Left renal cortex interstitium (tissue), 4 donors: ENCODE results near the gene INF2. TPM values are rescaled to one million over a fixed set of nuclear protein-coding genes. Genes with fewer than 3 reads are reported as not detected.

Experiments used
- DNase-seq, 4 donors: peaks; one replicate each; pipeline ENCODE4 v3.0.0-alpha.2; 2013; ENCODE audit warnings: low read depth in 4 of 4, low spot score in 2 of 4, missing footprints in 1 of 4
- polyA plus RNA-seq, 4 donors: library from polyadenylated mRNA; unstranded; fragments of 120-200 nt; gene quantifications; one replicate each; pipeline ENCODE4 v1.2.1, GENCODE V29; 2013; ENCODE audit not compliant: insufficient read length in 4 of 4

INF2 gene
- polyA plus RNA-seq, 4 donors: 34.1 to 73.9 (median 64.7) TPM

DNA sequence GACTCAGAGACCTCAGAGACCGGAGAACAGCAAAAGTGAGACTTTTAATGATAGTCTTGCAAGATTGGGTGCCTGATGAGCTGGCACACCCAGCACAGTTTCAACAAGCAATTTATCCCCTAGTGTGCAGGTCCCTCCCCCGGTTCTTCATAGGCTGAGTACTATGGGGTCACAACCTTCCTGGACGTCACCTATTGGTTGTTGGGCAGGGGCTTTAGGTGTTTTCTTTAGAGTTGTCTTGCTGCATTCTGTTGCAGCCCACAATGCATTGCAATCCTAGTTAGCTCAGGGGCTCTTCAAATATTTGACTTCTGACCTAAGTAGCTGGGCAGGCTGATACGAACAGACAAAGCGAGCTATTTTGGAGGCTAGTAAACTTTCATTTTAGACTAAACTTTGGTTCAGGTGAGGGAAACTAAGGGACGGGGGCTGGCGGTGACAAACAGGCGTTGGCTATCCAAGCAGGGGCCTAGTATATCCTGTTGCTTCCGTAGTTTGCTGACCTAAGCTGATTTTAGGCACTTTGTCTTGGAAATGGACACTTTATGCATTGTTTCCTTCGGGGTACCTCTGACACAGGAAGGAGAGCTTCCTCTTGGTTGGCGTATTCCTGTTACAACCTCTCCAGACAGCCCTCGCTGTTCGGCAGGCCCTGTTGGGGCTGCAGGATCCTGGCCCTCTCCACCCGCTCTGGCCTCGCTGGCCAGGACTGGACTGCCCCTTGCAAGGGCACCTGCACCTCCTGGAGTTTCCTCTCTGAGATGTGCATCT lies 77.6 kb downstream of the INF2 start:
- DNase-seq: no peak

DNA sequence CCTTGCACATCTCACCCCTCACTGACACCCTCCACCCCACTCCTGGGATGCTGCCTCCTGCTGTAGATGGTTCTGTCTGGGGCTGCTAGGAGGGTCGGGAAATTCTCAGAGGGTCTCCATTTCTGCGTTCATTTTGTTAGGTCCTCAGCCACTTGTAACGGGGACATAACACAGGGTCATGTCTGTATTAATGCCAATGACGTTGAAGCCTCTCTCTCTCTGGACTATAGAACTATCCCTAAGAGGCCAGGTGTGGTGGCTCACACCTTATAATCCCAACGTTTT lies 78.2 kb downstream of the INF2 start:
- no peak for DNase-seq

- DNase-seq: peak in 3 of 4 donors; percentile 63 to 73 (median 69)
Measured at GRCh38 chr14:104768437-104769323, 79.3 kb downstream of the INF2 start.

- no peak for DNase-seq
Measured at GRCh38 chr14:104769324-104770071, 80.1 kb downstream of the INF2 start.

GRCh38 chr14:104770072-104770579 lies 80.7 kb downstream of the INF2 start:
- DNase-seq: no peak

DNA sequence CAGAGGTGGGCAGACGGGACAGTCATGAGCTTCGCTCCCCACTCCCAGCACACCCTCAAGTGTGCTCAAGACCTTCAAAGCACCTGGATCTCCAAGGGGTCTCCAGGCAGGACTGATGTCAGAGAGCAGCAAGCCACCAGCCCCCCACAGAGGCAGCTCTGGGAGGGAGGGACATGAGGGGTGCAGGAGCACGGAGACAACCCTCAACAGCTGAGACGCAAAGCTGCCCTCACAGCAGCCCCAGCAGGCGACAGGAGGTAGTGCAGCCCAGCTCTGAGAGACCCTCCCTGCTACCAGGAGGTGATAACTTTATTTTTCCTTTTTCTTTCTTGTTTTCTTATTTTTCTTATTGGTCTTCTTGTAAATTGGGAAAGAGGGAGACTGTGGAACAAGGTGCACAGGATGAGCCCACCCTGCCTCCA lies 81.4 kb downstream of the INF2 start:
- no peak for DNase-seq

DNA sequence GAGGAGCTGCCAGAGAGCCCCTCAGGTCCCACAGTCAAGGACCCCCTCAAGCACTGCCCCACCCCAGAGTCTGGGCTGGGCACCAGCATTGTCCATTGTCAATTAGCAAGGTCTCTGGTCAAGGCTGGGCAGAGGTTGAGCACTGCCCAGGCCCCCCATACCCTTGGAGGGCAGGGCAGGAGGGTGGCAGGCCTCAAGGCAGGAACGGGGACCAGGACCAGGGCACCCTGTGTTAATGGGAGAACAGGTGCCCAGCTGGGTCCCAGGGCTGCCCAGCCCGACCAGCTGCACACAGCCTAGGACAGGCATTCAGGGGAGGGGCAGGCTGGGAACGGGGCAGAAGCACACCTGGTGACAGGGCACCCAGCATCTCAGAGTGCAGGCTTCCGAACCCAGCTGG lies 82.0 kb downstream of the INF2 start:
- no peak for DNase-seq

Other genes starting within 250 kb of the INF2 start
- gene C14orf180, start 109.9 kb upstream of the INF2 start, polyA plus RNA-seq: under 1 TPM in 3 of 4 donors, not detected in 1; 0.14 to 0.23 (median 0.17) TPM
- gene TMEM179, start 84.8 kb upstream of the INF2 start, polyA plus RNA-seq: 1 to 10 TPM in 3 of 4 donors, under 1 TPM in 1; 0.90 to 1.9 (median 1.5) TPM
- gene ADSS1, start 34.6 kb downstream of the INF2 start, polyA plus RNA-seq: 10 to 100 TPM; 12.7 to 19.7 (median 15.9) TPM
- gene SIVA1, start 63.5 kb downstream of the INF2 start, polyA plus RNA-seq: 100 to 1,000 TPM in 1 of 4 donors, 10 to 100 TPM in 3; 52.6 to 110 (median 81.4) TPM
- gene AKT1, start 106.1 kb downstream of the INF2 start, polyA plus RNA-seq: 100 to 1,000 TPM; 105 to 150 (median 131) TPM
- gene ZBTB42, start 111.5 kb downstream of the INF2 start, polyA plus RNA-seq: 1 to 10 TPM; 4.1 to 5.9 (median 4.5) TPM
- 10 to 100 TPM in 3 of 4 donors, 1 to 10 TPM in 1; 8.9 to 21.6 (median 15.1) TPM for gene CEP170B, start 175.7 kb downstream of the INF2 start, polyA plus RNA-seq
- gene PLD4, start 235.3 kb downstream of the INF2 start, polyA plus RNA-seq: 1 to 10 TPM; 3.1 to 8.8 (median 4.3) TPM